OCI-LY7 (cell line): ENCODE measurements around the gene RPS6KA2.

ENCODE experiments used
- EZH2phosphoT487 ChIP-seq: fragments of 200-600 bp; sonication (generic); IDR thresholded peaks from 2 replicates; pipeline ENCODE4 v1.6.1; 2018; ENCODE audit warnings: low read depth, borderline replicate concordance, mild to moderate bottlenecking, mixed run types, antibody characterized with exemption, low read length, moderate library complexity, mixed read lengths
- TF ChIP-seq, protein P1 (sequence below): fragments of 200-600 bp; sonication (generic); conservative IDR thresholded peaks from 2 replicates; pipeline ENCODE4 v1.5.1; 2014; ENCODE audit warnings: mild to moderate bottlenecking, antibody characterized with exemption, low read length, moderate library complexity, mixed read lengths

DNA sequence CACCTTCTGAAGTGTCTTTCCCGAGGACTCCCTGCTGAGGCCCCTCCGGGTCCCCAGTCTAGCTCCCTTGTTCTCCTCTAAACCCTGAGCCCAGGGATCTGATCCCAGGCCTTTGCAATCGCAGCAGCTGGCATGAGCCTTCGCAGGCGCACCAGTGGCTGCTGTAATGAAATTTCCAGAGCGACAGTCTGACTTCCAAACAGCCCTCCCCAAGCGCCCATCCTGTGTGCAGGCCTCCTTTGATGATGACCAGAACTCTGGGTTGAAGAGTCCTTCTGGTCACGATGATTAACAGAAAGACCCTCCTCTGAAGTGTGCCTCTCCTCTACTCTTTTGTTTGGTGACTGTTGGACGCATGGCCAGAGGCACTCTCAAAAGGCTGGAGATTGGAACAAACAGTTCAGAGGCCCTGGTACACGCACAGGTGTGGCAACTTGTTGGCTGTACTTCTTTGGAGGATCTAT is 155.2 kb downstream of the RPS6KA2 start:
- TF ChIP-seq, protein P1, sequence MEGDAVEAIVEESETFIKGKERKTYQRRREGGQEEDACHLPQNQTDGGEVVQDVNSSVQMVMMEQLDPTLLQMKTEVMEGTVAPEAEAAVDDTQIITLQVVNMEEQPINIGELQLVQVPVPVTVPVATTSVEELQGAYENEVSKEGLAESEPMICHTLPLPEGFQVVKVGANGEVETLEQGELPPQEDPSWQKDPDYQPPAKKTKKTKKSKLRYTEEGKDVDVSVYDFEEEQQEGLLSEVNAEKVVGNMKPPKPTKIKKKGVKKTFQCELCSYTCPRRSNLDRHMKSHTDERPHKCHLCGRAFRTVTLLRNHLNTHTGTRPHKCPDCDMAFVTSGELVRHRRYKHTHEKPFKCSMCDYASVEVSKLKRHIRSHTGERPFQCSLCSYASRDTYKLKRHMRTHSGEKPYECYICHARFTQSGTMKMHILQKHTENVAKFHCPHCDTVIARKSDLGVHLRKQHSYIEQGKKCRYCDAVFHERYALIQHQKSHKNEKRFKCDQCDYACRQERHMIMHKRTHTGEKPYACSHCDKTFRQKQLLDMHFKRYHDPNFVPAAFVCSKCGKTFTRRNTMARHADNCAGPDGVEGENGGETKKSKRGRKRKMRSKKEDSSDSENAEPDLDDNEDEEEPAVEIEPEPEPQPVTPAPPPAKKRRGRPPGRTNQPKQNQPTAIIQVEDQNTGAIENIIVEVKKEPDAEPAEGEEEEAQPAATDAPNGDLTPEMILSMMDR: no peak
- TF ChIP-seq EZH2phosphoT487: no peak
